AG04450 (cell line): ENCODE results near the gene SLC16A3. TPM values are rescaled to one million over a fixed set of nuclear protein-coding genes. Genes with fewer than 3 reads are reported as not detected.

Source experiments
- CTCF ChIA-PET: fragments of 300-600, 350-600 bp; formaldehyde crosslinking; extraction: SDS; loops from one replicate; lab custom pipeline; 2022; ENCODE audit warnings: antibody characterized with exemption, inconsistent platforms; lab: Charles Lee
- POLR2A ChIA-PET: fragments of 350-600 bp; formaldehyde crosslinking; extraction: SDS; loops from one replicate; lab custom pipeline; 2021; ENCODE audit warnings: antibody characterized with exemption, inconsistent platforms; lab: Yijun Ruan, JAX
- DNase-seq: peaks from one replicate; pipeline ENCODE4 v3.0.0-alpha.2; 2011; ENCODE audit warnings: low read depth, low spot score
- H3K27ac ChIP-seq: one replicate; pipeline ENCODE4 v1.5.1; 2012; ENCODE audit warnings: low read depth, low read length, control low read depth
- H3K27me3 ChIP-seq: one replicate; pipeline ENCODE4 v1.6.0; 2012; ENCODE audit warnings: low read length; ENCODE audit not compliant: control insufficient read depth, insufficient read depth
- H3K4me3 ChIP-seq: 2 replicates; pipeline ENCODE4 v1.5.1; 2011; ENCODE audit warnings: mild to moderate bottlenecking, low read depth, low read length, control low read depth
- H3K9me3 ChIP-seq: 2 replicates; pipeline ENCODE4 v1.5.1; 2012; ENCODE audit warnings: low read length; ENCODE audit not compliant: control insufficient read depth, insufficient read depth
- CTCF ChIP-seq: IDR thresholded peaks from 2 replicates; pipeline ENCODE4 v1.5.1; 2011; ENCODE audit warnings: low read depth, low read length, control low read depth, inconsistent platforms
- polyA plus RNA-seq: library from polyadenylated mRNA; depleted of rRNA; stranded (reverse); fragments of >200 nt; gene quantifications from 2 replicates; pipeline ENCODE4 v1.2.3, GENCODE V29; 2011

Gene SLC16A3
- polyA plus RNA-seq, 1 experiment = 61.7 TPM

GRCh38 chr17:82193520-82194220 is 35.2 kb upstream of the SLC16A3 start:
- Histone ChIP-seq H3K4me3 (no peak overlapping the region), H3K27ac (no peak overlapping the region), H3K27me3 (no peaks in the 10 kb centered on the region), H3K9me3 (no peaks in the 10 kb centered on the region)
- ChIA-PET CTCF (interaction anchor here (0.9 kb wide), 1 partner anchor 12 kb away, joined by 4 read pairs; no protein-coding TSS in a partner anchor), POLR2A (no interaction called here)
- TF ChIP-seq CTCF = no peak
- DNase-seq = no peak

DNA sequence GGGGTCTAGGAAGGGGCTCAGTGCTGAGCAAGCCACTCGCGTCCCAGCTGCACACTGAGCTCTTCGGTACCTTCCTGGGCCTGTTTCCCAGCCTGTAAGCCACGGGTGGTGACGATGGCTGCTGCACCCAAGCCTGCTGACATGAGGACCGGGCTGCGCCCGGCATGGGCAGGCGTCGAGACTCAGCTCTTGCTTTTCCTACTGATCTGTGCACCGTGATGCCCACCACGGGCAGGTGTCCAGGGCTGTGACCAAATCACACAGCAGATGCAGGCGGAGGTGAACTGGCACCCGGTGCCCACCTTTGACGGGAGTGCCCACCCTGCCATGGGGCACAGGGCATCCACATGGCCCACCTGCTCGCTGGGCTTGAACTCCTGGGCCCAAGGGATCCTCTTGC is 34.1 kb upstream of the SLC16A3 start:
- ChIA-PET CTCF (no interaction called here), POLR2A (interaction anchor here (1.2 kb wide), 1 partner anchor 21 kb away, joined by 3 read pairs; no protein-coding TSS in a partner anchor)
- Histone ChIP-seq H3K9me3 (no peaks in the 10 kb centered on the region), H3K4me3 (no peak overlapping the region), H3K27me3 (no peaks in the 10 kb centered on the region), H3K27ac (no peak overlapping the region)
- no peak for DNase-seq
- TF ChIP-seq CTCF = no peak

- POLR2A ChIA-PET = no interaction called here
- CTCF ChIA-PET = no interaction called here
These were observed 32.9 kb upstream of the SLC16A3 start for GRCh38 chr17:82195675-82196672.

DNA sequence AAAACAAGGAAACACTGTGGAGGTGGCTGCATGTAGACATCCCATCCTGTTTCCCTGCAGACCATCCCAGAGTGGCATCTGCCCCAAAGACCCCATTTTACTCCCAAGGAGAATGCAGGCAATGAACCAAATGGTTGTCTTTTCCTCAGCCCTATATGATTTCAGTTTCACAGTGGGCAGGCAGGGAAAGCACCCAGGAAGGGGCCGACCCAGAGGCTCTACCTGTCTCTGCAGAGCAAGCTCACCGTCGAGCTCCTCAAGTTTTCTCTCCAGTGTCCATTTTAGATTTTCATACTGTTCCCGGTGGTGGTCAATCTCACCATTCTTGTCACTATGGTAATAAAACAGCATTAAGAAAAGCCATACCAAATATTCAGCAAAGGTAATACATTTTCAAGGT is 30.8 kb upstream of the SLC16A3 start:
- Histone ChIP-seq H3K4me3 (no peak overlapping the region), H3K27me3 (no peaks in the 10 kb centered on the region), H3K9me3 (no peaks in the 10 kb centered on the region), H3K27ac (no peak overlapping the region)
- ChIA-PET POLR2A (no interaction called here), CTCF (no interaction called here)
- no peak for DNase-seq
- no peak for TF ChIP-seq CTCF

More at GRCh38 chr17:82195675-82196672, 32.9 kb upstream of the SLC16A3 start:
- no peaks in the 10 kb centered on the region for H3K27me3 ChIP-seq
- H3K27ac ChIP-seq = no peak overlapping the region
- no peaks in the 10 kb centered on the region for H3K9me3 ChIP-seq
- DNase-seq = no peak
- TF ChIP-seq CTCF = no peak
- H3K4me3 ChIP-seq = no peak overlapping the region
